C4-2B (cell line): Measurements from ENCODE around the gene TFAP2E.

ENCODE experiments used
- ZFX ChIP-seq: fragments of 450-650 bp; IDR thresholded peaks from 2 replicates; pipeline ENCODE4 v1.6.1; 2017
- TF ChIP-seq, protein P1 (sequence below): fragments of 450-650 bp; conservative IDR thresholded peaks from 2 replicates; pipeline ENCODE4 v1.5.1; 2017; ENCODE audit warnings: mild to moderate bottlenecking

DNA sequence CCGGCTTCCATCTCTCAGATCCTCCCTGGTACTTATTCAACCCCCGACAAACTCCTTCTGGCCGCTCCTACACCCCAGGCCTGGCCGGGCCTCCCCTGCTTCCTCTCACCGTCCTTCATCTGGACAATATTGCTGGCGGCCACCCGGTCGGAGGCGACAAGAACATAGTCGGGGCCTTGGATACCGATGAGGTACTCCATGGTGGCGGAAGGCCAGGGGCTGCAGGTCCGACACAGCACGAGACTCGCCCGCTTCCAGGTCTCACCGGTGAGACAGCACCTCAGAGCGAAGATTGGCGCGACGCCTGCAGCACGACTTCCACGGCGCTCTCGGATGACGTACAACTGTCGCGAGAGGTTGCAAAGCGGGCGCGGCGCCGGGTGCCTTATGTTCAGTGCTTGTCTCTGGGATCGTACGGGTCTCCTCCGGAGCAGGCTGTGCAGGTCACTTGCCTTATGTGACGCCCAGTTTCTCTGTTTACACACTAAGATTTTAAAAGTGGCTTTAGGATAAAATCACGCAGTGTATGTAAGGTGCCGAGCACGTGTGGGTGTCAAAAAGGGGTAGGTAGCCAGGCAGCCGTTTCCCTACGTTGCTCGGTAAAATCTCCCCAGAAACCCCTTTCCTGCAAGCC is 68.2 kb downstream of the TFAP2E start, which contains the start of gene PSMB2:
- TF ChIP-seq, protein P1, sequence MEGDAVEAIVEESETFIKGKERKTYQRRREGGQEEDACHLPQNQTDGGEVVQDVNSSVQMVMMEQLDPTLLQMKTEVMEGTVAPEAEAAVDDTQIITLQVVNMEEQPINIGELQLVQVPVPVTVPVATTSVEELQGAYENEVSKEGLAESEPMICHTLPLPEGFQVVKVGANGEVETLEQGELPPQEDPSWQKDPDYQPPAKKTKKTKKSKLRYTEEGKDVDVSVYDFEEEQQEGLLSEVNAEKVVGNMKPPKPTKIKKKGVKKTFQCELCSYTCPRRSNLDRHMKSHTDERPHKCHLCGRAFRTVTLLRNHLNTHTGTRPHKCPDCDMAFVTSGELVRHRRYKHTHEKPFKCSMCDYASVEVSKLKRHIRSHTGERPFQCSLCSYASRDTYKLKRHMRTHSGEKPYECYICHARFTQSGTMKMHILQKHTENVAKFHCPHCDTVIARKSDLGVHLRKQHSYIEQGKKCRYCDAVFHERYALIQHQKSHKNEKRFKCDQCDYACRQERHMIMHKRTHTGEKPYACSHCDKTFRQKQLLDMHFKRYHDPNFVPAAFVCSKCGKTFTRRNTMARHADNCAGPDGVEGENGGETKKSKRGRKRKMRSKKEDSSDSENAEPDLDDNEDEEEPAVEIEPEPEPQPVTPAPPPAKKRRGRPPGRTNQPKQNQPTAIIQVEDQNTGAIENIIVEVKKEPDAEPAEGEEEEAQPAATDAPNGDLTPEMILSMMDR = no peak
- peak; percentile 93 for TF ChIP-seq ZFX
